GM18502 (cell line): ENCODE data around the gene CCDC159.

Experiments used
- ATAC-seq: cut with Tn5 transposase; IDR thresholded peaks from one replicate; pipeline ENCODE4 v1.9.1; 2021; ENCODE audit warnings: mild to moderate bottlenecking; ENCODE audit not compliant: unreplicated experiment, poor library complexity

Gene CCDC159

GRCh38 chr19:11384778-11385129 is 38.4 kb downstream of the CCDC159 start:
- no peak for ATAC-seq

- ATAC-seq: no peak
Measured at GRCh38 chr19:11387162-11388034, 41.1 kb downstream of the CCDC159 start.

GRCh38 chr19:11390359-11390758 is 44.0 kb downstream of the CCDC159 start:
- ATAC-seq: no peak

- no peak for ATAC-seq
Measured at GRCh38 chr19:11390933-11391680, 44.8 kb downstream of the CCDC159 start.

GRCh38 chr19:11397089-11397610 is 50.8 kb downstream of the CCDC159 start:
- no peak for ATAC-seq

GRCh38 chr19:11399667-11400066 is 53.3 kb downstream of the CCDC159 start:
- ATAC-seq: no peak

- ATAC-seq: no peak
Measured at GRCh38 chr19:11400798-11401197, 54.5 kb downstream of the CCDC159 start.

GRCh38 chr19:11401808-11402543 is 55.7 kb downstream of the CCDC159 start:
- no peak for ATAC-seq
